ENCODE data around the gene COMP.

GRCh38 chr19:18751571-18751970, 39.5 kb downstream of the COMP start:
- TF ChIP-seq POLR2A (IDR thresholded peaks at IDR 0.05), result no peak
- TF ChIP-seq, protein P1, sequence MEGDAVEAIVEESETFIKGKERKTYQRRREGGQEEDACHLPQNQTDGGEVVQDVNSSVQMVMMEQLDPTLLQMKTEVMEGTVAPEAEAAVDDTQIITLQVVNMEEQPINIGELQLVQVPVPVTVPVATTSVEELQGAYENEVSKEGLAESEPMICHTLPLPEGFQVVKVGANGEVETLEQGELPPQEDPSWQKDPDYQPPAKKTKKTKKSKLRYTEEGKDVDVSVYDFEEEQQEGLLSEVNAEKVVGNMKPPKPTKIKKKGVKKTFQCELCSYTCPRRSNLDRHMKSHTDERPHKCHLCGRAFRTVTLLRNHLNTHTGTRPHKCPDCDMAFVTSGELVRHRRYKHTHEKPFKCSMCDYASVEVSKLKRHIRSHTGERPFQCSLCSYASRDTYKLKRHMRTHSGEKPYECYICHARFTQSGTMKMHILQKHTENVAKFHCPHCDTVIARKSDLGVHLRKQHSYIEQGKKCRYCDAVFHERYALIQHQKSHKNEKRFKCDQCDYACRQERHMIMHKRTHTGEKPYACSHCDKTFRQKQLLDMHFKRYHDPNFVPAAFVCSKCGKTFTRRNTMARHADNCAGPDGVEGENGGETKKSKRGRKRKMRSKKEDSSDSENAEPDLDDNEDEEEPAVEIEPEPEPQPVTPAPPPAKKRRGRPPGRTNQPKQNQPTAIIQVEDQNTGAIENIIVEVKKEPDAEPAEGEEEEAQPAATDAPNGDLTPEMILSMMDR (IDR thresholded peaks at IDR 0.05), result no peak
- TF ChIP-seq POLR2AphosphoS5 (IDR thresholded peaks at IDR 0.05), result no peak
- TF ChIP-seq EP300 (IDR thresholded peaks at IDR 0.05), result no peak
